ENCODE measurements around the gene CAMSAP1.

Gene CAMSAP1

DNA sequence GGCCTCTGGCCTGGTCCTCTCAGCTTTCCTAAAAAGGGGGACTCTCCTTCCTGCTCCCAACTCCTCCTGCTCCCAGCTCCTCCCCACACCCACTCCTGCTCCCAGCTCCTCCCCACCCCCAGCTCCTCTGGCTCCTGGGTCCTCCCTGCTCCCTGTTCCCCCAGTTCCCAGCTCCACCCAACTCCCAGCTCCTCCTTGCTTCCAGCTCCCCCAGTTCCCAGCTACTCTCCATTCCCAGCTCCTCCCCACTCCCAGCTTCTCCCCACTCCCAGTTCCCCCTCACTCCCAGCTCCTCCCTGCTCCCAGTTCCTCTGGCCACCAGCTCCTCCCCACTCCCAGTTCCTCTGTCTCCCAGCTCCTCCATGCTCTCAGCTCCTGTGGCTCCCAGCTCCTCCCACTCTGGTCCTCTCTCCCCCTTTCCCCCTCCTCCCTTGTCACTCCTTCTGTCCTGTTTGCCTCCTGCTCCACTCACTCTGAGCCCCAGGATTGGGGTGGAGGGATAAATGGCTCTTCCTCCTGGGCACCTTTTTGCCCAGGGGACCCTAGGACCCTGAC, 129.6 kb downstream of the CAMSAP1 start:
- TF ChIP-seq, protein P1, sequence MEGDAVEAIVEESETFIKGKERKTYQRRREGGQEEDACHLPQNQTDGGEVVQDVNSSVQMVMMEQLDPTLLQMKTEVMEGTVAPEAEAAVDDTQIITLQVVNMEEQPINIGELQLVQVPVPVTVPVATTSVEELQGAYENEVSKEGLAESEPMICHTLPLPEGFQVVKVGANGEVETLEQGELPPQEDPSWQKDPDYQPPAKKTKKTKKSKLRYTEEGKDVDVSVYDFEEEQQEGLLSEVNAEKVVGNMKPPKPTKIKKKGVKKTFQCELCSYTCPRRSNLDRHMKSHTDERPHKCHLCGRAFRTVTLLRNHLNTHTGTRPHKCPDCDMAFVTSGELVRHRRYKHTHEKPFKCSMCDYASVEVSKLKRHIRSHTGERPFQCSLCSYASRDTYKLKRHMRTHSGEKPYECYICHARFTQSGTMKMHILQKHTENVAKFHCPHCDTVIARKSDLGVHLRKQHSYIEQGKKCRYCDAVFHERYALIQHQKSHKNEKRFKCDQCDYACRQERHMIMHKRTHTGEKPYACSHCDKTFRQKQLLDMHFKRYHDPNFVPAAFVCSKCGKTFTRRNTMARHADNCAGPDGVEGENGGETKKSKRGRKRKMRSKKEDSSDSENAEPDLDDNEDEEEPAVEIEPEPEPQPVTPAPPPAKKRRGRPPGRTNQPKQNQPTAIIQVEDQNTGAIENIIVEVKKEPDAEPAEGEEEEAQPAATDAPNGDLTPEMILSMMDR (IDR thresholded peaks at IDR 0.05; ENCODE audit: insufficient read depth, low read depth, low read length, missing control alignments): no peak
- no peak for DNase-seq (ENCODE audit: low read depth)
- H3K4me3 ChIP-seq (ENCODE audit: low read depth, low read length): no peak overlapping the region

DNA sequence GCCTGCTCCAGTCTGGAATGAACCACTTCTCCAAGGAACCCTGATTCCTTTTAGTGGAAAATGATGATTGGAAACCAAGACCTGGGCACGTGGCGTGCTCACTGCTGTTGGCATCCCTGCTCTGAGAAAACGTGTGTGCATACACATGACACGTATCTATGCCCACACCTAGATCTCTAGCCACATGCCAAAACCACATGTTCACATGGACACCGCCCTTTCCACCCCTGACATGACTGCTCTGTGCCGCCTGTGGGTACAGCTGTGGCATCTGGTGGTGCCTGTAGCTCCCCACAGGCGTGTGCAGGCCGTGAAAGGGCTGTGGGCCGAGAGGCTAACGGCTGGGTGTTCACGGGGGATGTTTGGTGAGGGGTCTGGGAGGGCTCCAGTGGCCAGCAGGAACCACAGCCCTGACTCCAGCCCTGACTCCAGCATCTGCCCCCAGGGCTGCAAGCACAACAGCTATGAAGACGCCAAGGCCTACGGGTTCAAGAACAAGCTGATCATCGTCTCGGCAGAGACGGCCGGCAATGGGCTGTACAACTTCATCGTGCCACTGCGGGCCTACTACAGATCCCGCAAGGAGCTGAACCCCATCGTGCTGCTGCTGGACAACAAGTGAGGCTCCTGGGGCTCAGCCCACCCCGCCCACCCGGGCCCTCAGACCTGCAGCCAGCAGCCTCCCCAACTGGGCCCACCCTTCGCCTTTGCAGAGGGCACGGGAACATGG, 130.3 kb downstream of the CAMSAP1 start:
- no peak for DNase-seq (ENCODE audit: low read depth)
- TF ChIP-seq, protein P1 (IDR thresholded peaks at IDR 0.05; ENCODE audit: insufficient read depth, low read depth, low read length, missing control alignments): no peak
- no peak overlapping the region for H3K4me3 ChIP-seq (ENCODE audit: low read depth, low read length)

DNA sequence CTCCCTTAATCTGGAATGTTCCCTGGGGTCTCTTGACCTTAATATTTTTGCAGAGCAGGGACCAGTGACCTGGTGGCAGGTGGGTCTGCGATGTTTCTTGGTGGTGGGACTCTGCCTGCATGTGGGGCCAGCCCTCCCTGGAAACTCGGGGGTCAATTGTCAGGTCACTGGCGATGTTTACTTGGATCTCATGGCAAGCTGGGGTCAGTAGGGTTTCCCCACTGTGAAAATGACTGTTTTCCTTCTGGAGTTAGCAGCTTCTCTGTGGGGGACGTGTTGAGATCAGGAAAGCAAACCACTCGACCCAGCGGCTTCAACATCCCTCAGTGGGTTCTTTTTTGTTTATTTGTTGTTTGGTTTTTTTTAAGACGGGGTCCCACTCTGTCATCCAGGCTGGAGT, 131.4 kb downstream of the CAMSAP1 start:
- no peak for DNase-seq (ENCODE audit: low read depth)
- no peak overlapping the region for H3K4me3 ChIP-seq (ENCODE audit: low read depth, low read length)
- TF ChIP-seq, protein P1 (IDR thresholded peaks at IDR 0.05; ENCODE audit: insufficient read depth, low read depth, low read length, missing control alignments): no peak

DNA sequence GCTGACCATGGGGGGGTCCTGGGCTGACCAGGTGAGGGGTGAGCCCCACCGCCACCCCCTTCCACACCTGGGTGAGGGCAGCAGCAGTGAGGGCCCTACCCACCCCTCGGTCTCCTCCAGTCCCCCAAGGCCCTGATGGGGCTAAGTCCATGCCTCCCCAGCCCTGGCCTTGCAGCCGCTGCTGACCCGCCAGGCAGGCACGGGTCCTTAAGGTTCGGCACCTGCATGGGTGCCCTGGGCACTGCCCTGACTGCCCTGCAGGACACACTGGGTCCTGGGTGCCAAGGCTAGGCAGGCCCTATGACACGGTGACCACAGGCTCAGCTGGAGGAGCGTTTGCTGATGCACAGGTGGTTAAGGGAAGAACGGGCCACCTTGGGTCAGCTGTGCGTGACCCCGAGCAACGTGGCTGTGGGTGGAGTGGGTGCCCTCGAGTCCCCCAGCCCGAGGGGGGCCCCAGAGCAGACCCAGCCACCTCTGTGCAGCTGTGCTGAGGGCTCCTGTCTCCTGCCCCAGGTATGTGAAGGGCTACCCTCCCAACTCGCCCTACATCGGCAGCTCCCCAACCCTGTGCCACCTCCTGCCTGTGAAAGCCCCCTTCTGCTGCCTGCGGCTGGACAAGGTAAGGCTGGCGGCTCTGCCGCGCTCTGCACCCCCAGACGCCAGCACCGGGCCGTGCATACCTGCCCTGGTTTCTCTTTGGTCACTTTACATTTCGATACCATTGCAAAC, 132.4 kb downstream of the CAMSAP1 start:
- no peak for DNase-seq (ENCODE audit: low read depth)
- no peak overlapping the region for H3K4me3 ChIP-seq (ENCODE audit: low read depth, low read length)
- TF ChIP-seq, protein P1 (IDR thresholded peaks at IDR 0.05; ENCODE audit: insufficient read depth, low read depth, low read length, missing control alignments): no peak

DNA sequence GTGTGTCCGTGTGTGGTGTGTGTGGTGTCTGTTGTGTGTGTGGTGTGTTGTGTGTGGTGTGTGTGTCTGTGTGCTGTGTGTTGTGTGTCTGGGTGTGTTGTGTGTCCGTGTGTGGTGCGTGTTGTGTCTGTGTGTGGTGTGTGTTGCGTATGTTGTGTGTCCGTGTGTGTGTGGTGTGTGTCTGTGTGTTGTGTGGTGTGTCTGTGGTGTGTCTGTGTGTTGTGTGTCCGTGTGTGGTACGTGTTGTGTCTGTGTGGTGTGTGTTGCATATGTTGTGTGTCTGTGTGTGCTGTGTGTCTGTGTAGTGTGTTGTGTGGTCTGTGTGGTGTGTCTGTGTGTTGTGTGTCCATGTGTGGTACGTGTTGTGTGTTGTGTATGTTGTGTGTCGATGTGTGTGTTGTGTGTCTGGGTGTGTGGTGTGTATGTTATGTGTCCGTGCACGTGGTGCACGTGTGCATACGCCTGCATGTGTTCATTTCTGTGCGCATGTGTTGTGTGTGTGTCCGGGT, 133.1 kb downstream of the CAMSAP1 start:
- DNase-seq (ENCODE audit: low read depth): no peak

DNA sequence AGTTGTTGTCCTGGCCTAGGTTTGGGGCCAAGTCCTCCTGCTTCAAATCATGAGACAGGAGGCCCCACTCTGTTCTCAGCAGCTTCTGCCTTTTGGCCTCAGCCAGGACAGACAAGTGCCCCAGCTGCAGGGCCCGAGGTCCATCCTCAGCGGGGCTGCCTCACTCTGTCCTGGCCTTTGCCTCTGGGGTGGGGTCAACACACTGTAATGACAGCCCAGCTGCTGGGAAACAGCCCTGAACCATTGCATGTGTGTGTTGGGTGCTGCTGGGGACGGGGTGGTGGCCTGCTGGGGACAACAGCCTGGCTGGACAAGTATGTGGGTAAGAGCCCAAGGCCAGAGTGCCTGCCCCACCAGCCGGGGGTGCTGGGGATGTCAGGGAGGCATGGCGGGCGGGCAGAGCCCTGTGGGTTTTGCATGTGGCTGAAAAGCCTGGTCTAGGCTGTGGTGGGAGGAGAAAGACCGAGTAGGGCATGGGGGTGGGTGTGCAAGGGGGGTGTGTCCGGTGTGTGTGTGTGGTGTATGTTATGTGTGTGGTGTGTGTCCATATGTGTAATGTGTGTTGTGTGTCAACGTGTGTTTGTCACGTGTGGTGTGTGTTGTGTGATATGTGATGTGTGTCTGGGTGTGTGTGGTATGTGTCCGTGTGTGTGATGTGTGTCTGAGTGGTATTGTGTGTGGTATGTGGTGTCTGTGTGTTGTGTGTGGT, 133.7 kb downstream of the CAMSAP1 start:
- TF ChIP-seq, protein P1 (IDR thresholded peaks at IDR 0.05; ENCODE audit: insufficient read depth, low read depth, low read length, missing control alignments): no peak
- H3K4me3 ChIP-seq (ENCODE audit: low read depth, low read length): no peak overlapping the region
- DNase-seq (ENCODE audit: low read depth): no peak

More for the DNA sequence above, 133.1 kb downstream of the CAMSAP1 start:
- TF ChIP-seq, protein P1 (IDR thresholded peaks at IDR 0.05; ENCODE audit: insufficient read depth, low read depth, low read length, missing control alignments): no peak
- no peak overlapping the region for H3K4me3 ChIP-seq (ENCODE audit: low read depth, low read length)
